Left lobe of liver (tissue), 2 donors: ENCODE results near the gene PTPRT. TPM values are rescaled to one million over a fixed set of nuclear protein-coding genes. Genes with fewer than 3 reads are reported as not detected.

Experiments used
- ATAC-seq: fragments of 200-7000 bp; cut with Tn5 transposase; one replicate; pipeline ENCODE4 v1.9.1; 2020; ENCODE audit warnings: mild to moderate bottlenecking, moderate library complexity
- DNase-seq: peaks from one replicate; pipeline ENCODE4 v3.0.0-alpha.2; 2020; ENCODE audit warnings: low spot score
- total RNA-seq: library from RNA; stranded (reverse); gene quantifications from one replicate; pipeline ENCODE4 v1.2.1, GENCODE V29; 2021
- donor health status: DM: no; HTN: no; CAD: no; lungs with moderate emphysema.
- donor health status: DM: no; HTN: yes; CAD: no.

Gene PTPRT
- total RNA-seq, 1 donor from 2014 or later = 0.88 TPM

DNA sequence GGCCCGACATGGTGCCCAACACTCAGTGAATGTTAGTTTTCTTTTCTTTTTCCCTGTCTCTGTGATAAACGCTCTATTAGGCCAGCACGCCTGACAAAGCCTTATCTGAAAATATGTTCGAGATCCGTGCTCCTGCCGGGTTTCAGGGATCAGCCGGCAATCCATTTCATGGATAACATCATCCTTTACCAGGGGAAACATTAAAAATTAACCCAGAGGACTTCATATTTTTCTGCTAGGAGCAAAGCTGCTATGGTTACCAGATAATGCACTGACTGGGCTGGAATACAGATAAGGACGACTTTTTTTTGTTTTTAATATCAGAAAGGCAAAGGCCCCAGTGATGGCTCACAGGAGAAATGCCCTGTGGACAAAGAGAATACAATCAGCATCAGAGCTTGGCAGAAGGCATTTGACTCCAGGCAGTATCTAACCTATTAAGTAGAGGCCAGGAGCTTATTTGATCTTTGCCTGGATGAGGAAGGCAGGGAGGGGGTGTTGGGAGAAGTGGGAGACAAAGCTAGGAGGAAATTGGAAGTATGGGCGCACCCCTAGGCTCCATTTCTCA, 1089.5 kb downstream of the PTPRT start:
- ATAC-seq (no peak), DNase-seq (no peak)

DNA sequence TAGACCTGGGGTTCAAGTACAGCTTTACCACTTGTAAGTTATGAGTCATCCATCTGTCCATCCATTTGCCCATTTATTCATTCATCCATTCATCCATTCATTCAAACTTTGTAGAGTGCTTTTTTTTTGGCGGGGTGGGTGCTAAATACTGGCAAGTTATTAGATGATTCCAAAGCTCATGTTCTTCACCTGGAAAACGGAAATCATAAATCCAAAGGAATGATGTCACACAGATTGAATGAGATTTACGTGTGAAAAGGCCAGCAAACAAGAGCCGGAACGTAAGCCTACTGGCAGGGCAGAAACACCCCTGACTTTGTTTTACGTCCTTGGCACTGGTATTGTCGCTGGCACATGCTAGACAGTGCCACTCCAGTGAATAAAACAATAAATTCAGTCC, 1090.6 kb downstream of the PTPRT start:
- ATAC-seq (no peak), DNase-seq (no peak)

DNA sequence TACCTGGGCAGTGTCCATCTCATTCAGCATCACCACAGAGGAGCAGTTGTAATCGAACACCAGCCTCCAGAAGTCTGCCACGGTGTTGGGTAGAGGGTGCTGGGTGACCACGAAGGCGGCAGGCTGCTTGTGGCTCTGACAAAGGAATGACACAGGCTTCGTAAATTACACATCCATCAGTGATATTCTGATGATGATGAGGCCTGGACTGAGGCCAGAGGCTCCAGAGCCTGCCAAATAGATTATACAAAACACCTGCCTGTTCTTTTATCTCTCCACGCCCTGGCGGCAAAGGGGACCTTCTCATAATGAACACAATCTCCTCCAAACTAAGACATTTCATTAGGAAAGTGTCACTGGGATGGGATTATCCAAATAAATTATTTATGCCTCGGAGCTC, 1091.3 kb downstream of the PTPRT start:
- DNase-seq (no peak), ATAC-seq (no peak)

DNA sequence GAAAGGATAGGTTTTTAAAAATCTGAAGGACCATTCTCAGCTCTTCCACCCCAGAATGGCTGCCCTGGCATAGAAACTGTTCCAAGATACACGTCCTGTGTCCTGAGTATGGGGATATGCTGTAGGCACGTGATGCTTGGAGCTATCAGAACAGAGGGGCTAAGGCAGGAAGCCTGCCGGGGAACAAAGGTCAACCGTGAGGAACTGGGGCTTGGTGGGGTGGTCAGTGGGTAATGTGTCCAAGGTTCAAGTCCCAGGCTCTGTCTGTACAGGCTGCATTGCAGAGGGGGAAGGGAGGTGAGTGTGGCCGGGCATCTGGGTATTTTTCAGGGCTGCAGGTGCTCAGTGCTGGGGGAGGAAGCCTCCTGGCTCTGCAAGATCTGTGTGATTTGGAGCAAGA, 1092.0 kb downstream of the PTPRT start:
- no peak for DNase-seq
- no peak for ATAC-seq

DNA sequence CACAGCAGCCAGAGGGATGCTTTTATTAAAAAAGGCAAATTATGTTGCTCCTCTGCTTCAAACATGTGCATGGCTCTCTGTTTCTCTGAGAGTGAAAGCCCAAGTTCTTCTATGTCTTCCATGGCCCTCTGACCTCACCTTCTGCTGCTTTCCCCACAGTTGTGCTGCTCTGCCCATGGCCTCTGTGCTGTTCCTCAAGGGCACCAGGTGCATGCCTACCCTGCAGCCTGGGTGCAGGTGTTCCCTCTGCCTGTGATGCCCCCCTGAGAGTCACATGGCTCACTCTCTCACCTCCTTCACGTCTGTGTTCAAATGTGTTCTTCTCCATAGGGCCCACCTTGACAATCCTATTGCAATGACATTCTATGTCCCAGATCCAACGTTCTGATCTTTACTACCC, 1094.5 kb downstream of the PTPRT start:
- DNase-seq (no peak), ATAC-seq (no peak)

DNA sequence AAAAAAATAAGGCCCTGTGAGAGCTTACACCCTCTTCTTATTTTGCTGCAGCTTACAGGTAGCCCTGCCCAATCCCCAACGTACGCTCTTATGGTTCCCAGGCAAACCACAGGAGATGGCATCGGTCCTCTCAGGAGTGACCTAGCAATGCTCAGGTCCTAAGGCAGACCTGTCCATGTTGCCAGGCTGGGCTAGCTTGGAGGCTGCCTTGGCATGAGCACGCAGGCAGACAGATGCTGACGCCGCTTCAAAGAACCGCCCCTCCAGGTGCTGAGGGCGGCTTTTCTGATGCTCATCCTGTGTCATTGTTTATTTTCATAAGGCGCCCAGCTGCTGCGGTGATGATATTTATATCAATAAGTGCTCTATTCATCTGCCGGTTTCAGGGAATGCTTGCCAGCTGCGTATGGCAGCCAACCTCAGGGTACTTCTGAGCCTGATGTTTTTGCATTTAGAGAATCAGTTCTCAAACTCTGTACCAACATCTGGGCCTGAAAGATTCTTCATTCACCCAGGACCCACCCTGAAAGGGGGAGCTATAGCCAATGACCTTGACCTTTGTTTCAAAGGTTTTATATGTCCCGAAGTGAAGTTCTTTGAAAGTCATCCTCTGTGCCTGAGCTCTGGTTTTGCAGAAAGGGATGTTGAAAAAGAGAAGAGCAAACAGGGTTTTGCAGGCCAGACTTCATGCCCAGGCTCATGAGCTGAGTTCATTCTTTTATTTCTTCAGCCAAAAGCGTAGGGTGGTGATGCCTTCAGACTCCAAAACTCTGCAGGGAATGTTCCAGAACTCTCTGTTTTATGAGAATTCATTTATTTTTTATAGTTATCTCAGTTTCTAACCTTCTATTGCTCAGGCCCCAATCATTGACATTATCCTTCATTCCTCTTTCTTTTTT, 1095.9 kb downstream of the PTPRT start:
- ATAC-seq = no peak
- no peak for DNase-seq

DNA sequence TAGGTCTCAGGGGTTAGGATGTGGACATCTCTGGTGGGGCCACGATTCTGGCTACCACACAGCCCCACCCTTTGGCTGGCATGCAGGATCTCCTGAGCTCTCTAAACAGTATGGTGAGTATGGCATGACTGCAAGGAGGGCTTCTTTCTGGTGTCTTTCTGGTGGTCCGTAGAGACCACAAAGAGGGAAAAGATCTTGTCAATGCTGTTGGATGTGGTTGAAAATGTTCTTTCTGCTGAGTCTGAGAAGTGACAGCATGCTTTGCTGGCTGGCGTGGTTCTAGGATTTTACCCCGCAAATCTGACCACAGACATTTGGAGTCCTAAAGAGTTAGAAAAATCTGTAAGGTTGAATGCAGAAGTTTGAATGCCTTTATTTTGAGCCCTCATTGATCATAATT, 1096.7 kb downstream of the PTPRT start:
- ATAC-seq (no peak), DNase-seq (no peak)

DNA sequence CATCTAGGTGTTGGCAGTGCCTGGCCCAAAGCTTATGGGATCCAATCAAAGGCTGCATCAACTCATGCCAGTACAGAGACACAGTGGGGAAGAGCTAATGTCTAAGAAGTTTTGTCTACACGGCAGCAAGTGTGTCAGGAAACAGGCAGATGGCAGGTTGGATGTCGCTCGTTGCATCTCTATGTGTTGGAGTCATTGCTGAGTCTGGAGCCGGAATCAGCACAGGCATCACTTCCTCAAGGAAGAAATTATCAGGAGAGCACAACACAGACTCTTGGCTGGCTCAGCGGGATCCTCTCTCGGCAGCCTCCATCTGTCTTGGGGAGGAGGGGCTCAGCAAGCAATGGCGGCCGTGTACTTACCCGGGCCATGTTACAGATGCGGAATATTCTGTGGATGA, 1104.3 kb downstream of the PTPRT start:
- ATAC-seq (no peak), DNase-seq (no peak)

DNA sequence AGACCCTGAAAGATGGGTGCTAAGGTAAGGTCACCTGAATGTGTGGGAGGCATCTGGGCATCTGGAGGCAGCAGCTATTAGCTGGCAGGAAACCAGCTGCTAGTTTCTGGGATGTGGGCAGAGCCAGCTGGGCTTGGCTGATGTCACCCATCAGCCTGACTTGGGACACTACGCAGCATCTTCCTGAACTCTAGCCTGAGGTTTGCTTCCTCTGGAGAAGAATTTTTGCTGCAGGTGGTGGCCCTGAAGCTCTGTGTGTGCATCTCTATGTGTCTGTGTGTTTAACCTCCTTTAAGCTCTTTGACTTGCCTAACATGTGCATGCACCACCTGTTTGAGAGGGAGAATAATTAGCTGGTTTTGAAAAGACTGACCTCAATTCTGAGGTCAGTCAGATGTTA, 1106.4 kb downstream of the PTPRT start:
- no peak for ATAC-seq
- DNase-seq = no peak

DNA sequence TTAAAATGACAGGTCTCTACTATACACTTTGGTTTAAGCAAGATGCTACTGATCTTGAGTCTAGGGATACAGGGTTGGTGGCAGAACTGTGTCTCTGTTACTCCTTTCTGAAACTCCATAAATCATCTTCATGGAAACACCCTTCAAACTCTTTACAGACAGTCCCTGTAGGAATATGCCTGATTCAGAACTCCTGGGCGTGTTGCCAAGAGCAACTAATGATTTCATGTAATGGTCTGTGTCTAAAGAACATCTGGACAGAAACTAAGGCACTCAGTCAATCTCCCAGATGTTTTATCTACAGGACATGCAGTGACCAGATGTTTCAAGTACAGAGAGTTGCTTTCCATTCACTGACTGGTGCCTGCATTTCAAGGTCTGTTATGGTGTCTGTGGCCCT, 1107.1 kb downstream of the PTPRT start:
- ATAC-seq = no peak
- DNase-seq = no peak

DNA sequence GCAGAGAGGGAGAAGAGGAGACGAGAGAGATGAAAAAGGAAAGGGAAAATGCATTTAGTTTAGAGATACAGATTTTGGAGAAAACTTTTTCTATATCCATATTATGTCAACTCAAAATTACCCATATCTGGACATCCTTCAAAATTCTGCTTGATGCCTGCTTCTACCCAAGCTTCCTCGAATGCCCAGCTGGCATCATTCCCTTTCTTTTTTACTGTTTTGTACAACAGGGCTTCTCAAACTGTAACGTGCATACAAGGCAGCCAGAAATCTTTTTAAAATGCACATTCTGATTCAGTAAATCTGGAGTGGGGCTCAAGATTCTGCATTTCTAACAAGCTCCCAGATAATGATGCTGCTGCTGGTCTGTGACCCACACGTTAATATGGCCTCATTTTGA, 1108.8 kb downstream of the PTPRT start:
- no peak for DNase-seq
- no peak for ATAC-seq

DNA sequence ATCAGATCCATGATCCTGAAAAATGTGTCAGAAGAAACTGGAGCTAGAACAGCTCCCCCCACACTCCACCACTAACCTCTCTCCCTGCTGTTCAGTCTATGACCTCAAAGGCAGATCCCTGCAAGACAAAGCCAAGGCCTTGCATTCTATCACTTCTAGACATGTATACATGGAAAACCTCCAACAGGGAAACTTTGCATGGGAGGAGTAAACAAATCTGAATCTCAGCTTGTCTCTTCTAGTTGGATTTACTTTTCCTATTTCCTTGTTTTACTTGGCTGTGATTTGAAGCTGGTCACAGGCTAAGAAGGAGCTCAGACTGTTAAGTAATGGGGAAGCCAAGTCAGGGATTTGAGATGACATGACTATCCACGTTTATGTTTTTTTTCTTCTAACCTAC, 1114.8 kb downstream of the PTPRT start:
- no peak for ATAC-seq
- DNase-seq = no peak

DNA sequence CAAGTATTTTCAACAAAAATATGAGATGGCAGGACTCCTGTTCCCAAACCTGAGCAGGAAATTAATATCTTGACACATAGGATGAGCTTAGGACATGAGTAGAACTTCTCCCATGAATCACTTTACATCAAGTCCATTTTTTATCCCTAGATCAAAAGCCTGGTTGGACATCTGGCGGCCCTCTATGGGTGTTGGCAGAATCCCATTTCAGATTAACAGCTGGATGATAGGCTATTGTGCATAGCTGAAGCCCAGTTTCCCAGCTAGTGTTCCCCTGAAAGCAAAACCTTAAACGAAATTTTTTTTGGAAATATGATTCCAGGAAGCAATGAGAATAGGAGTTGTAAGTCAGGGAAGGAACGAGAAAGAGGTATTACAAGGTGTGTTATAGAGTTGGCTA, 1122.1 kb downstream of the PTPRT start:
- DNase-seq (no peak), ATAC-seq (no peak)

DNA sequence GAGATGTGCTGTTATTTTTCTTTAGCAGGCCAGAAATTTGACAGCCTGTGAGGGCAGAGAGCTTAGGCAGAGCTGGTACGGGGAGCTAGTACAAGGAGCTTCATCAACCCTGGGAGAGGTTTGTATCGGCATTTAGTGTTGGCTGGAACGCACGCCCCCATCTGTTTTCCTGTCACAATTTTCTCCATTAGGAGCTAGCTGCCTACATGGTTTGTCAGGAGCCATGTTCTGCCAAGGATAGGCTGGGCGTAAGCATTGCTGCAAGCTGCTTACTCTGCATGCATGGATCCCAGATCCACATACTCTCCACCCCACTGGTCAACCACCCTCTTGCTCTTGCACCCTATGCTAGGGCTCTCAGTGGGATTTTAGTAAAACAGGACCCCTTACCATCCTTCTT, 1122.5 kb downstream of the PTPRT start:
- DNase-seq = no peak
- ATAC-seq = no peak

DNA sequence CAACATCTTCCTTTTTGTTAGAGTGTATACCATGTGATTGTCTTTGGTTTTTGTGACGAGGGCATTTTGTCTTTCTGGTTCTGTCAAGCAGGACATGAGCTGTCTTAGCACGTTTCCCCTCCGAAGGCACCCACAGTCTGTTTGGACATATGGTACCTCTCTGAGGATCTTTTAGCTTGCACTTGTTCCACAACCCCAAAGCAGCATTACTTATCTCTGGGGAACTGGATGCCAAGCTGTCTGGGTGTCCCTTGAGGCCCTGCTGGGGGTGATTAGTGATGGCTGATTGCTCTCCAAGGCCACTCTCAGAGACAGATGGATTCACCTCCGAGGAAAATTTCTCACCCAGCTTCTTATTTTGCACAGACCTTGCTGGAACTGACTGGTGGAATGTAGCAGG, 1126.6 kb downstream of the PTPRT start:
- ATAC-seq = no peak
- no peak for DNase-seq

DNA sequence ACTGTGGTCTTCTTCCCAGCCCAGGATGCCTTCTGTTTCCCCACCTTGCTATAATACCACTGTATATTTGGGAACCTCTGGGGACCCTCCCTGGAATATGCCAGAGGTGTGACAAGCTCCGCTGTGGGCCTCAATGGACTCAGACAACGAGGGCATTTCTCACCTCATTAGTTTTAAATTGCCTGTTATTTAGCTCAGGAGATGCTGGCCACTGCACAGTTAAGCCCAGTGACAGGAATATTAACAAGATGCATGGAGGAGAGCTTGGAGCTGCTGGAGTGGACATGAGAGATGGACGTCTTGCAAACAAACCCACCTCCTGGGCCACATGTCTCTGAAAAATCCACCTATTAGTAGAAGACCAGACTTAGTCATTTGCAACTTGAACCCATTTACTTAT, 1136.4 kb downstream of the PTPRT start:
- no peak for DNase-seq
- no peak for ATAC-seq

DNA sequence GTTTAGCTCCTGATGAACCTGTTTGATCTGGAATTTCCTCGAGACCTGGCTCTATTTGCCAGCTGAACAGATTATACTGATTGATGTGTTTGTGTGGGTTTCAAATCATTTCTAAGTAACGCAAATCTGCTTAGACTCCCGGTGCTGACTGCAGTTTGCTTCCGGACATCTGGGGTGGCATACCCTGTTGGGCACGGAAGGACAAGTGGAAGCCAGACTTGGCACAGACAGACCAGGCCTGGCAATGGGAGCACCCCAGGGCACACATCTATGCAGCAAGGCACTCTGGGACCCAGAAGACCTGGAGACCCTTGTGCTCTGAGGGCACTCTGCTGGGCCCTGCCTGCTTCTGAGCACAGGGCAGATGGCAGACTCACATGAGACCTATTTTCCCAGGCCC, 1137.8 kb downstream of the PTPRT start:
- ATAC-seq (no peak), DNase-seq (no peak)

DNA sequence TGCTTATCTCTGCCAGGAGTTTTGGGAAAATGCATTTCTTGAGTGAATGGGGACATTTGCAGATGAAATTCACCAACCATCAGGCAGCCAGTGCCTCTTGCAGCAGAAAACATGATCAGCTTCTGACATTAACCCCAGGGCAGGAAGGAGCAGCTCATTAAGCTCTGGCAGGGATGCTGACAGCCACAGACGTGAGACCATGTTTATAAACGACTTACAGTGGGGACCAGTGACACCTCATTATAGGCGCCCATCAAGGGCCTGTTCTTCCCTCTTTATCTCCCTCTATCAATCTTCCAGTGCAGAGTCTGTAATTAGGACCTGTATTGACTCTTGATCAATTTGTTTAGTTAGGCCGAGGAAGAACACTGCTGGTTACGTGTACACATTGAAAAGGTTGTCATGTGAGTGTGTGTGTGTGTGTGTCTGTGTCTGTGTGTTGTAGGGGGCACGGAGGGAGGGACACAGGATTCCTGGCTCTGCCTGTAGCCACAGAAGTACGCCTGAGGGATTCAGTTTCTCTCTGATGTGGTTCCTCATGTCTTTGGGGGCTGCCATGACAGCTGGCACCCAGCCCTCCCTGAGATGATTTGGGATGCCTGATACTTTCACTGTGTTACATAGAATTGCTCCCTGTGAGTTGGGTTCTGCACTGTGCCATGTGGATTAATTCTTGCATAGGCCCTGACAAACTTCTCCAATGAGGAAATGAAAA, 1143.2 kb downstream of the PTPRT start:
- no peak for DNase-seq
- no peak for ATAC-seq

DNA sequence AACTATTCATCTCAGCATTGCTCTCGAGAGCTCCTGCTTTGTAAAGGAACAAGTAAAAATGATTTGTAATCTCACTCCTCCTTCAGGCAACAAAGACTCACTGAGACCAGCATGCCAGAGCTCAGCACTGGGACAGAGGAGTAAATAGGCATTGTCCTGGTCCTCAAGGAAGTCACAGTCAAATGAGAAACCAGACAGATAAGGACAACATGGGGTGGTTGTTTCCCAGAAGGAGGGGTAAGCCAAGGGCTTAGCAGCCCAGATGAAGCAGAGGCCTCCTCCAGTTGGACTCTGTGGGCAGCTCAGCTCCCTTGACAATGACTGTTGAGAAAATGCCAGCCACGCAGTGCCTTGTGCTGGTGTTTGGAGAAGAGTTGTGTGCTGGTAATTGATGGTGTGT, 1145.8 kb downstream of the PTPRT start:
- ATAC-seq (no peak), DNase-seq (no peak)

DNA sequence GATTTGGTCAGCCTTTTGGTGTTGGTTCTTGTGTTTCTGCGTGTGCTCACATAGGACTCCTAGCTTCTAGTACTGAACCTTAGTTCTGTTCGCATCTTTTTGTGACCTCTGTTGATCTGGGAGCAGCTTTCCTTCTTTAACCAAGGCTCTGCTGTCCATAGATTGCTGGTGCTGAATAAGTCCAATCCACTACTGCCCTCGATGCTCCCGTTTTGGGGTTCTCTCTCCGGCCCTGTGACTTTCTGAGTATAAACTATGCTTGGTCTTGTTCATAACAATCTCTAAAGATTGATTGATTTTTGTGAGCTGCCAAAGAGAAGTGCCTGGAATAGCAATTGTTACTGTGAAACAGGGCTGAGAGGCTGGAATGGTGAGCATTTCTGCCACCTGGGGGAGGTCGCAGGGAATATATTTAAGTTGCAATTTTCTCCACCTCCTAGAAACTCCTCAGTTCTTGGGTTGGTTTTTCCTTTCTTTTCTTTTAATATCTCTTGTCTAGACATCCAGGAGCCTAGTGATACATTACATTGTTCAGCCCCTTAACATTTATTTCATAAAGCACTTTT, 1148.6 kb downstream of the PTPRT start:
- ATAC-seq = no peak
- DNase-seq = no peak

DNA sequence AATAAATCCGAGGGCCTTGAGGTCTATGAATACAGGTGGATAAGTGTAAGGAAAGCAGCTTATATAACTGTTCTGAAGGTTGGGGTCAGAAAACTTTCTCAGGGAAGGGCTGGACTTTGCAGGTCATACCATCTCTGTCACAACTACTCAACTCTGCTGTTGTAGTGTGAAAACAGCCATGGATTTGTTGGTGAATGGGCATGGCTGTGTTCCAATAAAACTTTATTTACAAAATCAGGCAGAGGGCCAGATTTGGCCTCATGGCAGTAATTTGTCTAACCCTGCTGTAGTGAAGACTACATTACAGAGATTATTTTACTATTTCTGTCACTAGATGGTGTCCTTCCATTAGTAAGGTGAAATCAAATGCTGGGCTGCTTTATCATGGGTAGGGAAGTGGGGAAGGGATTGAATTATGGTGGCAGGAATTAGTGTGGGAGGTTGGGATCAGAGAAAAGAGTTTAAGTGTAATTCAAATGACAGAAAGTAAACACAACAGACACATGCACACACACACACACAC, 1161.9 kb downstream of the PTPRT start:
- DNase-seq (no peak), ATAC-seq (peak; percentile 56)

DNA sequence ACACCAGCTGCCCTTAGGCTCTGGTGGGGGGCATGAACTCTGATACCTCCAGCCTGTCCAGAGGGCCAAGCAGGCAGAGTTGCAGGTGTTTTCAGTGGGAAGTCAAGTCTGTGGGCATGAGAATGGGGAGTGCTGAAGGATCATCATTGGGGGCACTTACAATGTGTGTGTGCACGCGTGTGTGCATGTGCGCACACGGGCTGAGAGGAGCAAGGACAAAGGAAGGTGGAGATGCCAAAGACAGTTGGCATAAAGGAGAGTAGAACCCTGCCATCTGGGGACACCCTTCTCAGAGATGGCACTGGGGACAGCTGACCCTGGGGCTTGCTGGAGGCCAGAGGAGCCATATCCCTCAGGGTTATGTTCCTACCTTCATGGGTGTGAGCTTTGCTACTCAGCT, 1163.1 kb downstream of the PTPRT start:
- no peak for DNase-seq
- ATAC-seq = no peak
